BJ (cell line): ENCODE results near the gene C17orf67. TPM values are rescaled to one million over a fixed set of nuclear protein-coding genes. Genes with fewer than 3 reads are reported as not detected.

Experiments
- CTCF ChIA-PET: fragments of 350-600 bp; formaldehyde crosslinking; extraction: SDS; loops from one replicate; lab custom pipeline; 2021; ENCODE audit warnings: antibody characterized with exemption, inconsistent platforms; lab: Yijun Ruan, JAX
- POLR2A ChIA-PET: fragments of 300-600 bp; sonication (Branson Sonifier 250); formaldehyde crosslinking; extraction: SDS; loops from one replicate; lab custom pipeline; 2021; ENCODE audit warnings: antibody characterized with exemption; lab: Charles Lee
- DNase-seq: peaks from one replicate; pipeline ENCODE4 v3.0.0-alpha.2; 2011; ENCODE audit warnings: low read depth
- H3K27me3 ChIP-seq: 2 replicates; pipeline ENCODE4 v1.6.0; 2011; ENCODE audit warnings: low read length; ENCODE audit not compliant: control insufficient read depth, insufficient read depth
- H3K36me3 ChIP-seq: 2 replicates; pipeline ENCODE4 v1.5.1; 2011; ENCODE audit warnings: low read length; ENCODE audit not compliant: control insufficient read depth, insufficient read depth
- H3K4me3 ChIP-seq: 2 replicates; pipeline ENCODE4 v1.5.1; 2011; ENCODE audit warnings: low read depth, mild to moderate bottlenecking, control low read depth, low read length
- polyA plus RNA-seq: library from polyadenylated mRNA; depleted of rRNA; stranded (reverse); fragments of >200 nt; gene quantifications from 2 replicates; pipeline ENCODE4 v1.2.3, GENCODE V29; 2011
- TF ChIP-seq, protein P1 (sequence below): IDR thresholded peaks from 2 replicates; pipeline ENCODE4 v1.5.1; 2011; ENCODE audit warnings: low read depth, mild to moderate bottlenecking, control low read depth, inconsistent platforms, low read length, moderate library complexity; ENCODE audit not compliant: insufficient read depth

The C17orf67 gene
- polyA plus RNA-seq, 1 experiment: 0.50 TPM

- DNase-seq: no peak
- TF ChIP-seq, protein P1, sequence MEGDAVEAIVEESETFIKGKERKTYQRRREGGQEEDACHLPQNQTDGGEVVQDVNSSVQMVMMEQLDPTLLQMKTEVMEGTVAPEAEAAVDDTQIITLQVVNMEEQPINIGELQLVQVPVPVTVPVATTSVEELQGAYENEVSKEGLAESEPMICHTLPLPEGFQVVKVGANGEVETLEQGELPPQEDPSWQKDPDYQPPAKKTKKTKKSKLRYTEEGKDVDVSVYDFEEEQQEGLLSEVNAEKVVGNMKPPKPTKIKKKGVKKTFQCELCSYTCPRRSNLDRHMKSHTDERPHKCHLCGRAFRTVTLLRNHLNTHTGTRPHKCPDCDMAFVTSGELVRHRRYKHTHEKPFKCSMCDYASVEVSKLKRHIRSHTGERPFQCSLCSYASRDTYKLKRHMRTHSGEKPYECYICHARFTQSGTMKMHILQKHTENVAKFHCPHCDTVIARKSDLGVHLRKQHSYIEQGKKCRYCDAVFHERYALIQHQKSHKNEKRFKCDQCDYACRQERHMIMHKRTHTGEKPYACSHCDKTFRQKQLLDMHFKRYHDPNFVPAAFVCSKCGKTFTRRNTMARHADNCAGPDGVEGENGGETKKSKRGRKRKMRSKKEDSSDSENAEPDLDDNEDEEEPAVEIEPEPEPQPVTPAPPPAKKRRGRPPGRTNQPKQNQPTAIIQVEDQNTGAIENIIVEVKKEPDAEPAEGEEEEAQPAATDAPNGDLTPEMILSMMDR: no peak
- ChIA-PET CTCF (no interaction called here), POLR2A (no interaction called here)
- Histone ChIP-seq H3K36me3 (peaks cover 5% of the 10 kb centered on the region; the same call in 1 of the 2 replicates), H3K27me3 (no peaks in the 10 kb centered on the region), H3K4me3 (no peak overlapping the region)
These were observed 15.4 kb upstream of the C17orf67 start for GRCh38 chr17:56849131-56849530.

- ChIA-PET POLR2A (no interaction called here), CTCF (no interaction called here)
- TF ChIP-seq, protein P1: no peak
These were observed 13.4 kb upstream of the C17orf67 start for GRCh38 chr17:56847106-56847505.

GRCh38 chr17:56845934-56846333 is 12.2 kb upstream of the C17orf67 start:
- TF ChIP-seq, protein P1: no peak

More at GRCh38 chr17:56847106-56847505, 13.4 kb upstream of the C17orf67 start:
- Histone ChIP-seq H3K36me3 (peaks cover 5% of the 10 kb centered on the region; the same call in 1 of the 2 replicates), H3K27me3 (no peaks in the 10 kb centered on the region), H3K4me3 (no peak overlapping the region)
- DNase-seq: no peak

GRCh38 chr17:56842577-56842976 is 8.9 kb upstream of the C17orf67 start:
- ChIA-PET POLR2A (interaction anchor here (0.5 kb wide), 1 partner anchor 452 kb away, joined by 3 read pairs; no protein-coding TSS in a partner anchor), CTCF (interaction anchor here (1.8 kb wide), 1 partner anchor 8 kb away, joined by 7 read pairs; no protein-coding TSS in a partner anchor)
- no peak for DNase-seq
- no peaks in the 10 kb centered on the region for H3K27me3 ChIP-seq
- no peak overlapping the region for H3K4me3 ChIP-seq
- H3K36me3 ChIP-seq: no peaks in the 10 kb centered on the region
- TF ChIP-seq, protein P1: no peak

More at GRCh38 chr17:56845934-56846333, 12.2 kb upstream of the C17orf67 start:
- Histone ChIP-seq H3K4me3 (no peak overlapping the region), H3K27me3 (no peaks in the 10 kb centered on the region), H3K36me3 (peaks cover 4% of the 10 kb centered on the region; the same call in 1 of the 2 replicates)
- ChIA-PET POLR2A (no interaction called here), CTCF (no interaction called here)
- no peak for DNase-seq

- ChIA-PET CTCF (no interaction called here), POLR2A (no interaction called here)
- TF ChIP-seq, protein P1: no peak
- Histone ChIP-seq H3K27me3 (no peaks in the 10 kb centered on the region), H3K36me3 (no peaks in the 10 kb centered on the region), H3K4me3 (no peak overlapping the region)
- DNase-seq: no peak
These were observed 5.0 kb upstream of the C17orf67 start for GRCh38 chr17:56838687-56839086.
